ENCODE data around the gene ARHGAP36.

Gene ARHGAP36

GRCh38 chrX:131058136-131058868 lies at the start of gene ARHGAP36:
TSS of gene ARHGAP36 (plus strand) at chrX:131058346. CDS start at chrX:131081666, 23,320 bp downstream.
- no peak for DNase-seq

GRCh38 chrX:131010186-131010585 lies 48.0 kb upstream of the ARHGAP36 start:
- no peak for DNase-seq

- no peak for DNase-seq
Measured at GRCh38 chrX:131025336-131025735, 32.8 kb upstream of the ARHGAP36 start.

- DNase-seq = no peak
Measured at GRCh38 chrX:131032354-131033230, 25.6 kb upstream of the ARHGAP36 start.

GRCh38 chrX:131034063-131034462 lies 24.1 kb upstream of the ARHGAP36 start:
- DNase-seq = no peak

GRCh38 chrX:131040781-131041180 lies 17.4 kb upstream of the ARHGAP36 start:
- DNase-seq = no peak

- no peak for DNase-seq
Measured at GRCh38 chrX:131041667-131042066, 16.5 kb upstream of the ARHGAP36 start.

GRCh38 chrX:131045726-131046125 lies 12.4 kb upstream of the ARHGAP36 start:
- no peak for DNase-seq

- no peak for DNase-seq
Measured at GRCh38 chrX:131046596-131046995, 11.6 kb upstream of the ARHGAP36 start.

- no peak for DNase-seq
Measured at GRCh38 chrX:131047180-131047579, 11.0 kb upstream of the ARHGAP36 start.

- DNase-seq = no peak
Measured at GRCh38 chrX:131053076-131053475, 5.1 kb upstream of the ARHGAP36 start.

- DNase-seq = no peak
Measured at GRCh38 chrX:131054906-131055305, 3.2 kb upstream of the ARHGAP36 start.

GRCh38 chrX:131057706-131058105 lies 440 bp upstream of the ARHGAP36 start:
- DNase-seq = no peak

- DNase-seq = no peak
Measured at GRCh38 chrX:131059246-131059645, 1.1 kb downstream of the ARHGAP36 start.

- DNase-seq = no peak
Measured at GRCh38 chrX:131060147-131060546, 2.0 kb downstream of the ARHGAP36 start.

- no peak for DNase-seq
Measured at GRCh38 chrX:131061306-131061705, 3.2 kb downstream of the ARHGAP36 start.

- no peak for DNase-seq
Measured at GRCh38 chrX:131063613-131064012, 5.5 kb downstream of the ARHGAP36 start.

- no peak for DNase-seq
Measured at GRCh38 chrX:131066237-131066636, 8.1 kb downstream of the ARHGAP36 start.

- DNase-seq = no peak
Measured at GRCh38 chrX:131067216-131067615, 9.1 kb downstream of the ARHGAP36 start.

GRCh38 chrX:131067846-131068745 lies 9.9 kb downstream of the ARHGAP36 start:
- DNase-seq = no peak

- DNase-seq = no peak
Measured at GRCh38 chrX:131068945-131069719, 11.0 kb downstream of the ARHGAP36 start.

All from CD4-positive, alpha-beta T cell treated with Interleukin-12 subunit alpha and Interleukin-12 subunit beta, for 1 hour (primary cell).